HG03571 (cell line): Measurements from ENCODE around the gene ZNF619.
"Not testable (repeated sequence)": the region's sequence is repeated elsewhere in the genome, so short reads cannot be mapped to it uniquely, and the experiment has no call there.

ENCODE experiments used
- ATAC-seq: cut with Tn5 transposase; IDR thresholded peaks from one replicate; pipeline ENCODE4 v1.9.1; 2021; ENCODE audit not compliant: unreplicated experiment

The ZNF619 gene

GRCh38 chr3:40476478-40477470 is at the start of gene ZNF619:
ZNF619 (plus strand) TSS chr3:40477122; CDS start chr3:40477980, 858 bp downstream.
- ATAC-seq, result peak; percentile 83

GRCh38 chr3:40432793-40433192 is 44.1 kb upstream of the ZNF619 start:
- ATAC-seq, result no peak

- ATAC-seq, result no peak
Measured at GRCh38 chr3:40437889-40438288, 39.0 kb upstream of the ZNF619 start.

- no peak for ATAC-seq
Measured at GRCh38 chr3:40445062-40445461, 31.9 kb upstream of the ZNF619 start.

GRCh38 chr3:40445880-40446279 is 31.0 kb upstream of the ZNF619 start:
- ATAC-seq, result no peak

GRCh38 chr3:40450438-40450837 is 26.5 kb upstream of the ZNF619 start:
- no peak for ATAC-seq

- ATAC-seq, result no peak
Measured at GRCh38 chr3:40451551-40451950, 25.4 kb upstream of the ZNF619 start.

GRCh38 chr3:40452057-40452456 is 24.9 kb upstream of the ZNF619 start:
- ATAC-seq, result no peak

- no peak for ATAC-seq
Measured at GRCh38 chr3:40452562-40452875, 24.4 kb upstream of the ZNF619 start.

GRCh38 chr3:40452876-40453730 is 23.8 kb upstream of the ZNF619 start:
- peak; percentile 93 for ATAC-seq

- no peak for ATAC-seq
Measured at GRCh38 chr3:40453933-40454332, 23.0 kb upstream of the ZNF619 start.

- no peak for ATAC-seq
Measured at GRCh38 chr3:40455328-40455727, 21.6 kb upstream of the ZNF619 start.

GRCh38 chr3:40456279-40456939 is 20.5 kb upstream of the ZNF619 start:
- no peak for ATAC-seq

GRCh38 chr3:40456940-40457823 is 19.7 kb upstream of the ZNF619 start, which contains the start of gene RPL14:
RPL14 (plus strand) TSS chr3:40457339; CDS start chr3:40457472, 133 bp downstream.
- peak; percentile 62 for ATAC-seq

GRCh38 chr3:40458473-40458872 is 18.4 kb upstream of the ZNF619 start:
- ATAC-seq, result no peak

- ATAC-seq, result not testable (repeated sequence)
Measured at GRCh38 chr3:40460481-40460880, 16.4 kb upstream of the ZNF619 start.

GRCh38 chr3:40461161-40461560 is 15.8 kb upstream of the ZNF619 start:
- ATAC-seq, result no peak

- not testable (repeated sequence) for ATAC-seq
Measured at GRCh38 chr3:40462838-40463237, 14.1 kb upstream of the ZNF619 start.

- ATAC-seq, result no peak
Measured at GRCh38 chr3:40463579-40463978, 13.3 kb upstream of the ZNF619 start.
